ENCODE results near the gene SELPLG.

Gene SELPLG

GRCh38 chr12:108586306-108586705 lies 47.4 kb downstream of the SELPLG start:
- H3K27me3 ChIP-seq (ENCODE audit: control insufficient read depth, insufficient read depth, low read length): no peaks in the 10 kb centered on the region
- no peaks in the 10 kb centered on the region for H3K36me3 ChIP-seq (ENCODE audit: control insufficient read depth, insufficient read depth, low read length)
- H3K4me3 ChIP-seq (ENCODE audit: low read length): no peak overlapping the region
- WGBS (ENCODE audit: insufficient coverage, insufficient read length): no CpG with 5 or more reads among the region's 11 CpGs
- DNase-seq (ENCODE audit: low read depth, low spot score): no peak
- no peak overlapping the region for H3K27ac ChIP-seq (ENCODE audit: low read length)
- H3K4me1 ChIP-seq (ENCODE audit: control insufficient read depth, insufficient read depth, low read length): peaks cover 3% of the 10 kb centered on the region; the same call in 1 of the 2 replicates
- H3K9me3 ChIP-seq (ENCODE audit: control insufficient read depth, insufficient read depth, low read length): no peaks in the 10 kb centered on the region

GRCh38 chr12:108585864-108586263 lies 47.8 kb downstream of the SELPLG start:
- Histone ChIP-seq H3K4me3 (ENCODE audit: low read length) (no peak overlapping the region), H3K27me3 (ENCODE audit: control insufficient read depth, insufficient read depth, low read length) (no peaks in the 10 kb centered on the region), H3K9me3 (ENCODE audit: control insufficient read depth, insufficient read depth, low read length) (no peaks in the 10 kb centered on the region), H3K27ac (ENCODE audit: low read length) (no peak overlapping the region), H3K36me3 (ENCODE audit: control insufficient read depth, insufficient read depth, low read length) (no peaks in the 10 kb centered on the region), H3K4me1 (ENCODE audit: control insufficient read depth, insufficient read depth, low read length) (peaks cover 3% of the 10 kb centered on the region; the same call in 1 of the 2 replicates)
- WGBS (ENCODE audit: insufficient coverage, insufficient read length): no CpG with 5 or more reads among the region's 4 CpGs
- DNase-seq (ENCODE audit: low read depth, low spot score): no peak

GRCh38 chr12:108584456-108585065 lies 49.1 kb downstream of the SELPLG start:
- H3K4me1 ChIP-seq (ENCODE audit: control insufficient read depth, insufficient read depth, low read length): peaks cover 3% of the 10 kb centered on the region; the same call in 1 of the 2 replicates
- H3K36me3 ChIP-seq (ENCODE audit: control insufficient read depth, insufficient read depth, low read length): no peaks in the 10 kb centered on the region
- no peaks in the 10 kb centered on the region for H3K9me3 ChIP-seq (ENCODE audit: control insufficient read depth, insufficient read depth, low read length)
- no peak overlapping the region for H3K4me3 ChIP-seq (ENCODE audit: low read length)
- no peaks in the 10 kb centered on the region for H3K27me3 ChIP-seq (ENCODE audit: control insufficient read depth, insufficient read depth, low read length)
- WGBS (ENCODE audit: insufficient coverage, insufficient read length): no CpG with 5 or more reads among the region's 3 CpGs
- no peak for DNase-seq (ENCODE audit: low read depth, low spot score)
- no peak overlapping the region for H3K27ac ChIP-seq (ENCODE audit: low read length)

- no peaks in the 10 kb centered on the region for H3K36me3 ChIP-seq (ENCODE audit: control insufficient read depth, insufficient read depth, low read length)
- DNase-seq (ENCODE audit: low read depth, low spot score): no peak
Measured at GRCh38 chr12:108583991-108584390, 49.7 kb downstream of the SELPLG start.

GRCh38 chr12:108582978-108583770 lies 50.5 kb downstream of the SELPLG start:
- no peak for DNase-seq (ENCODE audit: low read depth, low spot score)
- H3K27me3 ChIP-seq (ENCODE audit: control insufficient read depth, insufficient read depth, low read length): no peaks in the 10 kb centered on the region
- H3K9me3 ChIP-seq (ENCODE audit: control insufficient read depth, insufficient read depth, low read length): no peaks in the 10 kb centered on the region
- no peaks in the 10 kb centered on the region for H3K4me1 ChIP-seq (ENCODE audit: control insufficient read depth, insufficient read depth, low read length)
- no peak overlapping the region for H3K4me3 ChIP-seq (ENCODE audit: low read length)
- H3K27ac ChIP-seq (ENCODE audit: low read length): no peak overlapping the region
- H3K36me3 ChIP-seq (ENCODE audit: control insufficient read depth, insufficient read depth, low read length): no peaks in the 10 kb centered on the region
- WGBS (ENCODE audit: insufficient coverage, insufficient read length): no CpG with 5 or more reads among the region's 10 CpGs

More at GRCh38 chr12:108583991-108584390, 49.7 kb downstream of the SELPLG start:
- Histone ChIP-seq H3K4me3 (ENCODE audit: low read length) (no peak overlapping the region), H3K4me1 (ENCODE audit: control insufficient read depth, insufficient read depth, low read length) (no peaks in the 10 kb centered on the region), H3K27ac (ENCODE audit: low read length) (no peak overlapping the region), H3K27me3 (ENCODE audit: control insufficient read depth, insufficient read depth, low read length) (no peaks in the 10 kb centered on the region), H3K9me3 (ENCODE audit: control insufficient read depth, insufficient read depth, low read length) (no peaks in the 10 kb centered on the region)
- WGBS (ENCODE audit: insufficient coverage, insufficient read length): no CpG with 5 or more reads among the region's 7 CpGs

GRCh38 chr12:108582509-108582908 lies 51.2 kb downstream of the SELPLG start:
- H3K27ac ChIP-seq (ENCODE audit: low read length): no peak overlapping the region
- DNase-seq (ENCODE audit: low read depth, low spot score): no peak
- no peaks in the 10 kb centered on the region for H3K36me3 ChIP-seq (ENCODE audit: control insufficient read depth, insufficient read depth, low read length)
- no peak overlapping the region for H3K4me3 ChIP-seq (ENCODE audit: low read length)
- no CpG with 5 or more reads among the region's 9 CpGs for WGBS (ENCODE audit: insufficient coverage, insufficient read length)
- H3K9me3 ChIP-seq (ENCODE audit: control insufficient read depth, insufficient read depth, low read length): no peaks in the 10 kb centered on the region
- H3K4me1 ChIP-seq (ENCODE audit: control insufficient read depth, insufficient read depth, low read length): no peaks in the 10 kb centered on the region
- H3K27me3 ChIP-seq (ENCODE audit: control insufficient read depth, insufficient read depth, low read length): no peaks in the 10 kb centered on the region

- Histone ChIP-seq H3K4me3 (ENCODE audit: low read length) (no peak overlapping the region), H3K36me3 (ENCODE audit: control insufficient read depth, insufficient read depth, low read length) (no peaks in the 10 kb centered on the region), H3K27me3 (ENCODE audit: control insufficient read depth, insufficient read depth, low read length) (no peaks in the 10 kb centered on the region), H3K4me1 (ENCODE audit: control insufficient read depth, insufficient read depth, low read length) (no peaks in the 10 kb centered on the region), H3K9me3 (ENCODE audit: control insufficient read depth, insufficient read depth, low read length) (no peaks in the 10 kb centered on the region), H3K27ac (ENCODE audit: low read length) (no peak overlapping the region)
- WGBS (ENCODE audit: insufficient coverage, insufficient read length): no CpG with 5 or more reads among the region's 33 CpGs
- no peak for DNase-seq (ENCODE audit: low read depth, low spot score)
Measured at GRCh38 chr12:108581311-108582227, 52.1 kb downstream of the SELPLG start.

GRCh38 chr12:108580531-108580930 lies 53.2 kb downstream of the SELPLG start:
- no peak for DNase-seq (ENCODE audit: low read depth, low spot score)
- no peaks in the 10 kb centered on the region for H3K36me3 ChIP-seq (ENCODE audit: control insufficient read depth, insufficient read depth, low read length)
- whole genome bisulfite sequencing (ENCODE audit: insufficient coverage, insufficient read length): no CpG with 5 or more reads among the region's 3 CpGs
- H3K27me3 ChIP-seq (ENCODE audit: control insufficient read depth, insufficient read depth, low read length): no peaks in the 10 kb centered on the region
- H3K4me1 ChIP-seq (ENCODE audit: control insufficient read depth, insufficient read depth, low read length): no peaks in the 10 kb centered on the region
- H3K4me3 ChIP-seq (ENCODE audit: low read length): no peak overlapping the region
- no peaks in the 10 kb centered on the region for H3K9me3 ChIP-seq (ENCODE audit: control insufficient read depth, insufficient read depth, low read length)
- no peak overlapping the region for H3K27ac ChIP-seq (ENCODE audit: low read length)

- 100% methylated on average over 2 of the region's 3 CpGs for WGBS (ENCODE audit: insufficient coverage, insufficient read length)
- no peaks in the 10 kb centered on the region for H3K27me3 ChIP-seq (ENCODE audit: control insufficient read depth, insufficient read depth, low read length)
Measured at GRCh38 chr12:108578813-108579212, 54.9 kb downstream of the SELPLG start.

GRCh38 chr12:108578264-108578663 lies 55.4 kb downstream of the SELPLG start:
- no peak overlapping the region for H3K4me3 ChIP-seq (ENCODE audit: low read length)
- H3K27ac ChIP-seq (ENCODE audit: low read length): no peak overlapping the region
- H3K36me3 ChIP-seq (ENCODE audit: control insufficient read depth, insufficient read depth, low read length): no peaks in the 10 kb centered on the region
- no peaks in the 10 kb centered on the region for H3K9me3 ChIP-seq (ENCODE audit: control insufficient read depth, insufficient read depth, low read length)
- H3K4me1 ChIP-seq (ENCODE audit: control insufficient read depth, insufficient read depth, low read length): no peaks in the 10 kb centered on the region
- no CpG with 5 or more reads among the region's 2 CpGs for WGBS (ENCODE audit: insufficient coverage, insufficient read length)
- H3K27me3 ChIP-seq (ENCODE audit: control insufficient read depth, insufficient read depth, low read length): 0 out of 2 replicates have a peak, but pooled peaks cover 1% of the 10 kb centered on the region
- no peak for DNase-seq (ENCODE audit: low read depth, low spot score)

More at GRCh38 chr12:108578813-108579212, 54.9 kb downstream of the SELPLG start:
- no peak for DNase-seq (ENCODE audit: low read depth, low spot score)
- Histone ChIP-seq H3K4me3 (ENCODE audit: low read length) (no peak overlapping the region), H3K4me1 (ENCODE audit: control insufficient read depth, insufficient read depth, low read length) (no peaks in the 10 kb centered on the region), H3K9me3 (ENCODE audit: control insufficient read depth, insufficient read depth, low read length) (no peaks in the 10 kb centered on the region), H3K36me3 (ENCODE audit: control insufficient read depth, insufficient read depth, low read length) (no peaks in the 10 kb centered on the region), H3K27ac (ENCODE audit: low read length) (no peak overlapping the region)
